Aortic smooth muscle cell (primary cell): Measurements from ENCODE around the gene CALML4. TPM values are rescaled to one million over a fixed set of nuclear protein-coding genes. Genes with fewer than 3 reads are reported as not detected.

Experiments
- total RNA-seq: library from RNA; depleted of rRNA; stranded (reverse); fragments of >200 nt; gene quantifications from 2 replicates; pipeline ENCODE4 v1.2.3, GENCODE V29; 2014

Gene CALML4, protein sequence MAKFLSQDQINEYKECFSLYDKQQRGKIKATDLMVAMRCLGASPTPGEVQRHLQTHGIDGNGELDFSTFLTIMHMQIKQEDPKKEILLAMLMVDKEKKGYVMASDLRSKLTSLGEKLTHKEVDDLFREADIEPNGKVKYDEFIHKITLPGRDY
- 1.6 and 2.9 TPM in 2 replicates for total RNA-seq

DNA sequence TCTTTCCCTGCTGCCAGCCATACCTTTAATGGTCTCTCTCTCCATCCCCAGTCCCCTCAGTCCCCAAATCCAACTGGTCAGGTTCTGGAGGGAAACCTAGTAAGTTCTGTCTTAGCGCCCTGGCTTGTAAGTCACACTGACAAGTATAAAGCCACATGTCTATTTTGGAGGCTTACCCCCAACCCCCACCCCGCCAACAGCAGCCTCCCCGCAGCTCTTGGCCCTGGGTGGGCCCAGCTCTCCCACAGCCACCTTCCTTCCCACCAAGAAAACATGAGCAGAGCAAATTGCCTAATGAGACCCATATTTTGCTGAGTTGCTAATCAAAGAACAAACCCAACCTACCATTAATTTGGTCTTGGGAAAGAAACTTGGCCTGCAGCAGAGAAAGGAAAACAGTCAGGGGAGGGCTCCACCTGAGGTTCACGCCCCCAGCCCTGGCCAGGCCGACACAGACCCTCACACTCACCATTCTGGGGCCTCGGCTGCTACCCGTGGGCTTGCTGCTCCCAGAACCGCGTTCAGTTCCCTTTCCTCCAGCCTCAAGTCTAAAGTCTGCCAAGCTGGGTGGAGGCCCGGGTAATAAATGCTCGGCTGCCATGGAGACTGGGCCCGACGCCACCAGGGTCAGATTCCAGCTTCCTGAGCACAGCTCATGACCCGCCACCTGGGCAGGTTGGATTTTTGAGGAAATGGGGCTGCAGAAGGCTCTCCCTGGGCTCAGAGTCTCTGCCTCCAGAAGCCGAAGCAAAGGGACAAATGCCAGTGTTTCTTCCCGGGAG is at the start of gene CALML4:
CALML4 (minus strand) TSS at position 557 of the 782 bp plus-strand sequence; CDS start at position 472, 85 bp downstream.

DNA sequence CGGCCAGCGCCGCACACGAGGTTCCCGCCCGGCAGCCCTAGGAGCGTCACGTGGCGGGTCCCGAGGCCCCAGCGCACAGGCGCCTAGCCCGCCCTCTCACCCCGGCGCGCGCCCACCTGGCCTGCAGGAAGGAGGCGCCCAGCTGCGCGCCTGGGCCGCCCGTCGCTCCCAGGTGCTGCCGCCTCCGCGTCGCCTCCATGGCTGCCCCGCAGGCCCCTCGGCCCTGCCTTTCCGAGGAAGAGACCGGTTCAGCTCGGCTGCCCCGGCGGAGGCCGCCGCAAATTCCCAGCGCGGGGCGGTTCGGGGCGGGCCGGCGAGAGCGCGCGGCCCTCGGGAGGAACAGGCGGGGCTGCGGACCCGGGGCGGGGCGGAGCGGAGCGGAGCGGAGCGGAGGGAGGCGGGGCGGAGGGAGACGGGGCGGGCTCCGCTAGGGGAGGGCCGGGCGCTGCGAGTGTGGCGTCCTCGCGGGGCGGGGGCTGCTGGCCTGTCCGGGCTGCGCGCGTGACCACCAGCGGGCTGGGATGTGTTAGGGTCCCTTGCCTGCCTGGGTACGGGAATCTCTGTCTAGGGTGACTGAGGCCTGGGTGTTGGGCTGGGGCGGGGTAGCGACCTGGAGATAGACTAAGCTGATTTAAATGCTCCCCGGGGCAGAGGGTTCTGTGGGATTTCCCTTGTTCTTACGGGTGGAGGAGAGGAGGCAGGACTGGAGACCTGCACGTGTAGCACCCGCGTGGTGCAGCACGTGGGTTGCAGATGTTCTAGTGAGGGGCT is 24.4 kb upstream of the CALML4 start, which contains the start of gene CLN6:
CLN6 (minus strand) TSS at position 343 of the 771 bp plus-strand sequence; CDS start at position 199, 144 bp downstream.

Other genes with a start within 250 kb of the CALML4 start
- gene PIAS1, start 151.0 kb downstream of the CALML4 start, total RNA-seq = 10.2 and 16.0 TPM in 2 replicates
- gene CLN6, start 24.4 kb upstream of the CALML4 start, total RNA-seq = 7.9 and 10.6 TPM in 2 replicates
- gene FEM1B, start 72.4 kb upstream of the CALML4 start, total RNA-seq = 44.9 and 45.4 TPM in 2 replicates
- gene ITGA11, start 226.8 kb upstream of the CALML4 start, total RNA-seq = 24.3 and 43.8 TPM in 2 replicates